Measurements from ENCODE around the gene FAM120A.

FAM120A gene

DNA sequence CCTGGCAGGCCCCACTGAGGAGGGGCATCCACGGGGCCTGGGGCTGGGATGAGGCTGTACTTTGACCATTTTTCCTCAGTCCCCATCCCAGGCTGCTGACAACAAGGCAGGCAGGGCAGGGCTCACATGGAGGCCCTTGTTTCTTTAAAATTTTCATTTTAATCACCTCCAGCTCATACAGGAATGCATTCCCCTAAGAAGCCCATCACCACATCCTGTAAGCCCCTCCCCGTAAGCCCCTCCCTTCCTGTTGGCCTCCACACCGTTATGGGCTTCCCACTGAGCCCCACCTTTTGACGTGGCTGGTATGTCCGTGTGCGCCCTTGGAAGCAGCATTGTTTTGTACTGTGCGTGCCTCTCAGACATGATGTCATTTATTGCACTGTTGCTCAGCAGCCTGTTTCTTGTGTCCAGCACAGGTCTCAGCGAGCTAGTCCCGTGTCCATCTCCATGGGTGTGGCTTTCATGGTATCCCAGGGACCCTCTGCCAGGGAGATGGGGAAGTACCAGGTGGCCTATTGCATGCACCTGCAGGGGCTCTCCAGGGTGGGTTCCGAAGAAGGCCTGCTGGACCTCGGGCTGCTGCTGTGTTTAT is 147.3 kb downstream of the FAM120A start:
- TF ChIP-seq, protein P1, sequence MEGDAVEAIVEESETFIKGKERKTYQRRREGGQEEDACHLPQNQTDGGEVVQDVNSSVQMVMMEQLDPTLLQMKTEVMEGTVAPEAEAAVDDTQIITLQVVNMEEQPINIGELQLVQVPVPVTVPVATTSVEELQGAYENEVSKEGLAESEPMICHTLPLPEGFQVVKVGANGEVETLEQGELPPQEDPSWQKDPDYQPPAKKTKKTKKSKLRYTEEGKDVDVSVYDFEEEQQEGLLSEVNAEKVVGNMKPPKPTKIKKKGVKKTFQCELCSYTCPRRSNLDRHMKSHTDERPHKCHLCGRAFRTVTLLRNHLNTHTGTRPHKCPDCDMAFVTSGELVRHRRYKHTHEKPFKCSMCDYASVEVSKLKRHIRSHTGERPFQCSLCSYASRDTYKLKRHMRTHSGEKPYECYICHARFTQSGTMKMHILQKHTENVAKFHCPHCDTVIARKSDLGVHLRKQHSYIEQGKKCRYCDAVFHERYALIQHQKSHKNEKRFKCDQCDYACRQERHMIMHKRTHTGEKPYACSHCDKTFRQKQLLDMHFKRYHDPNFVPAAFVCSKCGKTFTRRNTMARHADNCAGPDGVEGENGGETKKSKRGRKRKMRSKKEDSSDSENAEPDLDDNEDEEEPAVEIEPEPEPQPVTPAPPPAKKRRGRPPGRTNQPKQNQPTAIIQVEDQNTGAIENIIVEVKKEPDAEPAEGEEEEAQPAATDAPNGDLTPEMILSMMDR (IDR thresholded peaks at IDR 0.05; ENCODE audit: control extremely low read depth, extremely low read depth, low read depth, missing control alignments): no peak
- ChIA-PET CTCF (no interaction called here), POLR2A (no interaction called here)
- no peak for DNase-seq (ENCODE audit: extremely low spot score)

DNA sequence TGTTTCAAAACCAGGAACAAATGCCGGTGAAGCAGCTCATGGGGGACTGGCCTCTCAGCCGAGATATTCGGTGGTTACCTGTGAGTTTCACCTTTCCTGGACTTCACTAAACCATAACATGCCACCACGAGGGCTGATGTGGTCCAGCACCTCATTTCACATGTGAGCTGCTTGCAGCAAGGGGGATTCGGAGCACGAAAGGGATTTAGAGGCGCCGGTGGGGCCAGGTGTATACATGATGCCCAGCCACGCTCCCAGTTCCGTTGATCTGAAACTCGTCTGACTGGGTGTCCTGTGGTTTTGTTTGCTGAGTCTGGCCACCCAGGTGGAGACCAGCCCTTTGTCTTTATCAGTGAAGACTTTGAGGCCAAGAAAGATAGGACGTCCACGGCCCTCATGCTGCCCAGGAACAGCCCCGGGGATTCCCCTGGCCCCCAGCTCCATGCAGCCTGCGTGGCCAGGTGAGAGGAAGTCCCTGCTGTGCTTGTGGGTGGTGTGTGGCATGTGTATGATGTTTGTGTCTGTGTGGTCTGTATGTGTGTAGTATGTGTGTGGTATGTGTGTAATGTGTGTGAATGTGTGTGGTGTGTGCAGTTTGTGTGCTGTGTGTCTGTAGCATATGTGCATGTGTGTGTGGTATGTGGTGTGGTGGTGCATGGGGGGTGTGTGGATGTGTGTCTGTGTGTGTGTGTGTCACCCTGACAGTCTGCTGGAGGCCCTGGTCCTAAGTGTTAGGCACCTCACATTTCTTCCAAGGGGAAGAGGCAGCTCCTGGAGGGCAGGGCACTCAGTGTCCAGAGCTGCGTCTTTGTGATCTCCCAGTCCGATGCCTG is 148.3 kb downstream of the FAM120A start:
- no peak for DNase-seq (ENCODE audit: extremely low spot score)
- TF ChIP-seq, protein P1 (IDR thresholded peaks at IDR 0.05; ENCODE audit: control extremely low read depth, extremely low read depth, low read depth, missing control alignments): no peak
- ChIA-PET CTCF (interaction anchor here (1.1 kb wide), 1 partner anchor 416 kb away, joined by 3 read pairs; no protein-coding TSS in a partner anchor), POLR2A (no interaction called here)

DNA sequence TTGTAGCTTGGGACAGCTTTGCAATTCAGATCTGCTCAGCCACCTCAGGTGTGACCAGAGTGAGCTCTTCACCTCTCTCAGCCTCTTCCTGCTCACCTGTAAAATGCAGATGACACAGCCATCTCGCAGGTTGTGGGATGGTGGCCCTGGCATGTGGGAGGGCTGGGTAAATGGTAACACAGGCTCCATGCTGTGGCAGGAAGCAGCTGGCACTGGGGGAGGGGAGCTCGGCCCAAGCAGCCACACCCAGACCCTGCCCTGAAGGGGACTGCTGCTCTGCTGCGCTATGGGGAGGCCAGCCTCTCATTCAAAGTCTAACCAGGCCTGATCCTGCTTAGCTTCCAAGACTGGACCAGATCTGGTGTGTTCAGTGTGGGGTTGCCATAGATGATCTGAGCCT is 149.0 kb downstream of the FAM120A start:
- POLR2A ChIA-PET: no interaction called here
- CTCF ChIA-PET: interaction anchor here (1.1 kb wide), 1 partner anchor 415 kb away, joined by 3 read pairs; no protein-coding TSS in a partner anchor
- TF ChIP-seq, protein P1 (IDR thresholded peaks at IDR 0.05; ENCODE audit: control extremely low read depth, extremely low read depth, low read depth, missing control alignments): no peak
- no peak for DNase-seq (ENCODE audit: extremely low spot score)

DNA sequence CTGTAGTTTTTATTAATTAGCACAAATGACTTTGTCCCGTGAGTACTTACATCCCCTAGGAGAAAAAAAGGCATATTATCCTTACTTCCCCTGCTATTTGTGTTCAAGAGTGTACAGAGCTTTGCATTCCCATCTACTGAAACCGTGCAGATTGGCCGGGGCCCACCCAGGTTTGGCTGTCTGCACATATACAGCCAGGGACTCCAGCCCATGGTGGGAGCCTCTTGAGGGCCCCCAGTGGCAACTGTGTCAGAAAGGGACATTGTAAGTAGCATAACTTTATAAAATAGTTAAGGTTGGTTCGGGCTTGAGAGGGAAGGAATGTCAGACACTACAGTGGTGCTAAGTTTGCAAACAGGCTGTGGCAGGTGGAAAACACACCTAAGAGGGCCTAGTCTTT is 149.6 kb downstream of the FAM120A start:
- DNase-seq (ENCODE audit: extremely low spot score): no peak
- CTCF ChIA-PET: no interaction called here
- TF ChIP-seq, protein P1 (IDR thresholded peaks at IDR 0.05; ENCODE audit: control extremely low read depth, extremely low read depth, low read depth, missing control alignments): no peak
- POLR2A ChIA-PET: no interaction called here

DNA sequence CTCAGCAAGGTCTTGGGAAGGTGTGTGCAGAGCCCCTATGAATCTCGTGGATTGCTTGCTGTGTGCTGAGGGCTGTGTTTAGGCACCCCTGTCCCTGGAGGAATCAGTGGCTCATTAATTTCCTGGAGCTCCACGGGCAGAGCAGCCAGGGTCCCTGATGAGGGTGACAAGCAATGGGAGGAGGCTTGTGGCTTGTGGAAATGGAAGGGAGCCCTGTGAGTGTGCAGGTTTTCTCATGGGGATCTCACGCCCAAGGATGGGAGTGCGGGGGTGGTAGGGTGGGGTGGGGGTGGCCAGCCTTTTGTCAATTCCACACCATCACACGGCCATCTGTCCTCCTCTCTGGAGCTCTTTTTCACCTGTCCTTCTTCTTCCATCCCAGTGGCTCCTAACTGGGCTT is 150.2 kb downstream of the FAM120A start:
- ChIA-PET CTCF (no interaction called here), POLR2A (no interaction called here)
- no peak for DNase-seq (ENCODE audit: extremely low spot score)

DNA sequence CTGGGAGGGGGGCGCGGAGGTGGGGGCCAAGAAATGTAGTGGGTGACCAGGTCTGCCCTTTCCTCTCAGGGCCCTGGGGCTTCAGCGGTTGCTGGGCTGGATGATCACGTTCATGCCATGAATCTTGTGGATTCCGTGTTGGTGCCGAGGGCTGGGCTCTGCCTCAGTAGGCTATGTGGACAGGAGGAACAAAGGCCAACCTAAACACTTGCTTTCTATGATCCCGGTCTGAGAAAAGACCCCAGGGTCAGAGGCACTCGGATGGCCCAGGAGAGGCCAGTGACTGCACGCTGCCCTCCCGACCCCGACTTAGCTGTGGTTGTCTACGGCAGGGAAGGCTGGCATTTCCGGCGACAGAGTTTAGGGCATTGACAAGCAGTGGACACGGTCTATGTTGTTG is 151.5 kb downstream of the FAM120A start:
- DNase-seq (ENCODE audit: extremely low spot score): no peak
- CTCF ChIA-PET: interaction anchor here (1.0 kb wide), 1 partner anchor 9 kb away, joined by 3 read pairs; no protein-coding TSS in a partner anchor
- TF ChIP-seq, protein P1 (IDR thresholded peaks at IDR 0.05; ENCODE audit: control extremely low read depth, extremely low read depth, low read depth, missing control alignments): no peak
- POLR2A ChIA-PET: no interaction called here

More for the DNA sequence above, 150.2 kb downstream of the FAM120A start:
- TF ChIP-seq, protein P1 (IDR thresholded peaks at IDR 0.05; ENCODE audit: control extremely low read depth, extremely low read depth, low read depth, missing control alignments): no peak

Measured in GM10248 (cell line).